Epithelial cell of proximal tubule (primary cell): Measurements from ENCODE around the gene SLC37A1. TPM values are rescaled to one million over a fixed set of nuclear protein-coding genes. Genes with fewer than 3 reads are reported as not detected.

Experiments
- DNase-seq: peaks from one replicate; pipeline ENCODE4 v3.0.0-alpha.2; 2011; ENCODE audit warnings: low read depth
- H3K4me3 ChIP-seq: 2 replicates; pipeline ENCODE4 v1.5.1; 2011; ENCODE audit warnings: low read depth, mild to moderate bottlenecking, low read length
- total RNA-seq: library from RNA; depleted of rRNA; stranded (reverse); fragments of >200 nt; gene quantifications from 2 replicates; pipeline ENCODE4 v1.2.3, GENCODE V29; 2015
- TF ChIP-seq, protein P1 (sequence below): conservative IDR thresholded peaks from 2 replicates; pipeline ENCODE4 v1.5.1; 2012; ENCODE audit warnings: low read depth, mild to moderate bottlenecking, low read length

SLC37A1 gene
- total RNA-seq, 1 donor from 2014 or later = 16.4 TPM

GRCh38 chr21:42578761-42579415 lies 65.2 kb downstream of the SLC37A1 start:
- TF ChIP-seq, protein P1, sequence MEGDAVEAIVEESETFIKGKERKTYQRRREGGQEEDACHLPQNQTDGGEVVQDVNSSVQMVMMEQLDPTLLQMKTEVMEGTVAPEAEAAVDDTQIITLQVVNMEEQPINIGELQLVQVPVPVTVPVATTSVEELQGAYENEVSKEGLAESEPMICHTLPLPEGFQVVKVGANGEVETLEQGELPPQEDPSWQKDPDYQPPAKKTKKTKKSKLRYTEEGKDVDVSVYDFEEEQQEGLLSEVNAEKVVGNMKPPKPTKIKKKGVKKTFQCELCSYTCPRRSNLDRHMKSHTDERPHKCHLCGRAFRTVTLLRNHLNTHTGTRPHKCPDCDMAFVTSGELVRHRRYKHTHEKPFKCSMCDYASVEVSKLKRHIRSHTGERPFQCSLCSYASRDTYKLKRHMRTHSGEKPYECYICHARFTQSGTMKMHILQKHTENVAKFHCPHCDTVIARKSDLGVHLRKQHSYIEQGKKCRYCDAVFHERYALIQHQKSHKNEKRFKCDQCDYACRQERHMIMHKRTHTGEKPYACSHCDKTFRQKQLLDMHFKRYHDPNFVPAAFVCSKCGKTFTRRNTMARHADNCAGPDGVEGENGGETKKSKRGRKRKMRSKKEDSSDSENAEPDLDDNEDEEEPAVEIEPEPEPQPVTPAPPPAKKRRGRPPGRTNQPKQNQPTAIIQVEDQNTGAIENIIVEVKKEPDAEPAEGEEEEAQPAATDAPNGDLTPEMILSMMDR = no peak
- H3K4me3 ChIP-seq = no peak overlapping the region
- DNase-seq = no peak

GRCh38 chr21:42579456-42580075 lies 65.9 kb downstream of the SLC37A1 start:
- DNase-seq = no peak
- TF ChIP-seq, protein P1 = no peak
- H3K4me3 ChIP-seq = no peak overlapping the region

DNA sequence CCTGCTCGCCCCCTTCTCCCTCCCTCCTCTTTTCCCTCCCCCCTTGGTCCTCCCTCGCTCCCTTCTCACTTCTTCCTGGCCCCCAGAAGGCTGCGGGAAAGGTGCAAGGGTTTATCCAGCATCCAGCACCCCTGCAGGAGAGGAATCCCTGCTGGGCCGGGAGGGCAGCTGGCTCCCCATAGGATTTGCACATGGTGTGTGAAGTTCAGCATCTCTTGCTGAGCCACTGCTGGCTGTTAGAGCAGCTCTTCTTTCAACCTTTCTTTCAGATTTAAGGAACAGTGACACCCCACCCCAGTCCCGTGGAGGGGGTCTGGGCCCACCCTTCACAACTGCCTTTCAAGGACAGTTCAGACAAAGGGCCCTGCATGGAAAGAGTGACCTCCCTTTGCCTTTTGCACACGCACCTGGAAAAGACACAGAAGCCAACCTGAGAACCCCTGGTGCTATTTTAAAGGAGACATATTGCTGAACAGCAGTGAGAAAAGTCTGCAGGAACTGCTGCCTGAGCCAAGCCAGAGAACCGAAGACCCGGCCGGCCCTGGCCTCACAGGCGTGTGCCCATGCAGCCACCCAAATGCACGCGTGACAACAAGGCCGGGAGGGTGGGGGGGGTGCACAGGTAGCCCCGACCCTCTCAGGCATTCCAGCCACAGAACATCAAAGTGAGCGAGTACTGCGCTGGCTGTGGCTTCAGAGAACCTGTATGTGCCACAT lies 66.6 kb downstream of the SLC37A1 start:
- TF ChIP-seq, protein P1 = no peak
- DNase-seq = no peak
- no peak overlapping the region for H3K4me3 ChIP-seq

GRCh38 chr21:42580793-42581321 lies 67.2 kb downstream of the SLC37A1 start:
- no peak for DNase-seq
- TF ChIP-seq, protein P1 = no peak
- no peak overlapping the region for H3K4me3 ChIP-seq

GRCh38 chr21:42581336-42581992 lies 67.8 kb downstream of the SLC37A1 start:
- TF ChIP-seq, protein P1 = no peak
- H3K4me3 ChIP-seq = no peak overlapping the region
- DNase-seq = no peak

GRCh38 chr21:42581993-42582786 lies 68.5 kb downstream of the SLC37A1 start:
- H3K4me3 ChIP-seq = no peak overlapping the region
- TF ChIP-seq, protein P1 = no peak
- no peak for DNase-seq
